KMS-11 (cell line): ENCODE results near the gene FBXL19.

Experiments
- H2AFZ ChIP-seq: fragments of 200-600 bp; sonication (generic); 2 replicates; pipeline ENCODE4 v1.6.1; 2016; ENCODE audit warnings: antibody characterized with exemption, mixed run types, low read depth
- H3K27ac ChIP-seq: fragments of 200-600 bp; sonication (generic); 2 replicates; pipeline ENCODE4 v1.6.1; 2016; ENCODE audit warnings: mild to moderate bottlenecking, mixed run types
- H3K27me3 ChIP-seq: fragments of 200-600 bp; sonication (generic); 2 replicates; pipeline ENCODE4 v1.6.1; 2017; ENCODE audit warnings: mild to moderate bottlenecking, low read depth, mixed run types, moderate library complexity; ENCODE audit not compliant: insufficient read depth
- H3K36me3 ChIP-seq: fragments of 200-600 bp; sonication (generic); 2 replicates; pipeline ENCODE4 v1.6.1; 2017; ENCODE audit warnings: mild to moderate bottlenecking, mixed run types; ENCODE audit not compliant: insufficient read depth
- H3K4me1 ChIP-seq: fragments of 200-600 bp; sonication (generic); 2 replicates; pipeline ENCODE4 v1.6.1; 2016; ENCODE audit warnings: mild to moderate bottlenecking, low read depth, mixed run types; ENCODE audit not compliant: poor library complexity, severe bottlenecking
- H3K4me2 ChIP-seq: fragments of 200-600 bp; sonication (generic); 2 replicates; pipeline ENCODE4 v1.7.0; 2016; ENCODE audit warnings: mild to moderate bottlenecking, mixed run types
- H3K4me3 ChIP-seq: fragments of 200-600 bp; sonication (generic); IDR thresholded peaks from 2 replicates; pipeline ENCODE4 v1.6.1; 2017; ENCODE audit warnings: low read depth, low read length, mixed read lengths; ENCODE audit not compliant: insufficient read depth
- H3K79me2 ChIP-seq: fragments of 200-600 bp; sonication (generic); 2 replicates; pipeline ENCODE4 v1.6.1; 2016; ENCODE audit warnings: low read depth, mixed run types; ENCODE audit not compliant: insufficient read depth
- H3K9ac ChIP-seq: fragments of 200-600 bp; sonication (generic); 2 replicates; pipeline ENCODE4 v1.6.1; 2016; ENCODE audit warnings: mild to moderate bottlenecking, mixed run types
- H4K20me1 ChIP-seq: fragments of 200-600 bp; sonication (generic); 2 replicates; pipeline ENCODE4 v1.6.1; 2016; ENCODE audit warnings: mild to moderate bottlenecking, mixed run types; ENCODE audit not compliant: insufficient read depth
- CTCF ChIP-seq: fragments of 200-600 bp; sonication (generic); conservative IDR thresholded peaks from 2 replicates; pipeline ENCODE4 v1.6.1; 2017; ENCODE audit warnings: low read depth, mild to moderate bottlenecking, antibody characterized with exemption, low read length, moderate library complexity, mixed read lengths

Gene FBXL19

GRCh38 chr16:30885196-30885595, 38.2 kb upstream of the FBXL19 start:
- Histone ChIP-seq H3K27ac (0 out of 2 replicates have a peak overlapping the region, but pooled peaks have one; percentile 3), H3K4me3 (no peak overlapping the region), H3K4me2 (no peak overlapping the region)

GRCh38 chr16:30886145-30886544, 37.2 kb upstream of the FBXL19 start:
- no peaks in the 10 kb centered on the region for H3K27me3 ChIP-seq
- no peaks in the 10 kb centered on the region for H4K20me1 ChIP-seq
- no peak overlapping the region for H3K4me2 ChIP-seq
- no peak overlapping the region for H3K9ac ChIP-seq
- H3K4me3 ChIP-seq = no peak overlapping the region
- no peaks in the 10 kb centered on the region for H3K79me2 ChIP-seq
- H3K4me1 ChIP-seq = peaks cover 9% of the 10 kb centered on the region
- no peak for TF ChIP-seq CTCF
- H3K27ac ChIP-seq = no peak overlapping the region
- H2AFZ ChIP-seq = no peak overlapping the region
- H3K36me3 ChIP-seq = no peaks in the 10 kb centered on the region

More at GRCh38 chr16:30885196-30885595, 38.2 kb upstream of the FBXL19 start:
- Histone ChIP-seq H2AFZ (no peak overlapping the region), H3K79me2 (no peaks in the 10 kb centered on the region), H3K36me3 (no peaks in the 10 kb centered on the region), H3K9ac (no peak overlapping the region), H3K27me3 (no peaks in the 10 kb centered on the region), H4K20me1 (no peaks in the 10 kb centered on the region), H3K4me1 (peaks cover 9% of the 10 kb centered on the region)
- TF ChIP-seq CTCF = no peak

GRCh38 chr16:30887927-30888326, 35.4 kb upstream of the FBXL19 start:
- H3K4me1 ChIP-seq = peaks cover 9% of the 10 kb centered on the region
- H3K27me3 ChIP-seq = no peaks in the 10 kb centered on the region
- H3K36me3 ChIP-seq = no peaks in the 10 kb centered on the region
- no peaks in the 10 kb centered on the region for H3K79me2 ChIP-seq
- no peak overlapping the region for H3K4me2 ChIP-seq
- no peak for TF ChIP-seq CTCF
- H3K4me3 ChIP-seq = no peak overlapping the region
- H2AFZ ChIP-seq = no peak overlapping the region
- no peaks in the 10 kb centered on the region for H4K20me1 ChIP-seq
- no peak overlapping the region for H3K27ac ChIP-seq
- no peak overlapping the region for H3K9ac ChIP-seq

- Histone ChIP-seq H3K27me3 (no peaks in the 10 kb centered on the region), H4K20me1 (no peaks in the 10 kb centered on the region), H3K79me2 (no peaks in the 10 kb centered on the region), H3K4me3 (no peak overlapping the region), H3K4me1 (peaks cover 9% of the 10 kb centered on the region), H2AFZ (no peak overlapping the region), H3K9ac (no peak overlapping the region), H3K4me2 (no peak overlapping the region), H3K27ac (no peak overlapping the region), H3K36me3 (no peaks in the 10 kb centered on the region)
- no peak for TF ChIP-seq CTCF
Measured at GRCh38 chr16:30888856-30889499, 34.4 kb upstream of the FBXL19 start.
